NK-92 (cell line): ENCODE data around the gene RAB6A.

Experiments used
- DNase-seq: peaks from one replicate; lab custom pipeline; 2025; ENCODE audit not compliant: unreplicated experiment; lab: John Stamatoyannopoulos, UW

Gene RAB6A

DNA sequence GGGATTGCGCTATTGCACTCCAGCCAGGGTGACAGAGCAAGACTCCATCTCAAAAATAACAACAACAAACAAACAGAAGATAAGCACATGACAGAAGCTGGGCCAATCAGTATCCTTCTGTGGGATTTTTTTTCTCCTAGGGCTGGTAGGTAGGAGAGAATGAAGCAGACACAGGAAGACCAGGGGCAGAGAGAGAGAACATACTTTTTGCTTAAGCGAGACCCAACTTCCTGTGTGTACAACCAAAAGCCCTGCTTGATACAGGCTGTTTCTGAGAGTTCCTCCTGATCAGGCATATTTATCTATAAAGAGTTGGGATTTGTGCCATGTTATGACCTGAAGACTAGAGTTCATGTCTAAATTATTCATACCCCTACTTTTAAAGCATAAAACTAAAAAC is 126.9 kb downstream of the RAB6A start:
- DNase-seq, result no peak

DNA sequence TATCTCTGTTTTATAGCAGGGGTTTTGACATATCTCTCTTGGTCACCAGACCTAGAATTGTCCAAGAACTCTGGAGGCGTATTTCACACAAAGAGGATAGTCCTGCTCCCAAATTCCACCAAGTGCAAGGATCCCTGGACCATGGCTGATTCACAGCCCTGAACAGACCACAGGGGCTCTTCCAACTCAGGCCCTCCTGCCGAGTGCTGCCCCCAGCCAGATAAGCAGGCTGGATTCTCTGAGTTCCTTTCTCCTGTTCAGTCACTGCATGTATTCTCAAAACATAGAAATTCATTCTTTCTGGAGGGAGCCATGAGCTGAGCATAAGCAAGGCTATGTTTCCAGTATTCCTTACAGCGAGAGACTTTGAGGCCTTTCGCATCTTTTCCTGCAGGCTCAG is 127.9 kb downstream of the RAB6A start:
- no peak for DNase-seq

DNA sequence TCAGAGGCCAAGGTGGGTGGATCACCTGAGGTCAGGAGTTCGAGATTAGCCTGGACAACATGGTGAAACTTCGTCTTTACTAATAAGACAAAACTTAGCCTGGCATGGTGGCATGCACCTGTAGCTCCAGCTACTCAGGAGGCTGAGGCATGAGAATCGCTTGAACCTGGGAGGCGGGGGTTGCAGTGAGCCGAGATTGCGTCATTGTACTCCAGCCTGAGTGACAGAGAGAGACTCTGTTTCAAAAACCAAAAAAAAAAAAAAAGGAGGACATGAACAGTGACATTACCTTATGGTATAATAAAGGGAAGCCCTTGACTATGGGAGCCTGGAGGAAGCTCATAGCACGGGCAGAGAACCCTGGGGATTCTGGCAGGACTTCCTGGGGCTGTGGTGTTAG is 131.0 kb downstream of the RAB6A start:
- DNase-seq, result no peak

DNA sequence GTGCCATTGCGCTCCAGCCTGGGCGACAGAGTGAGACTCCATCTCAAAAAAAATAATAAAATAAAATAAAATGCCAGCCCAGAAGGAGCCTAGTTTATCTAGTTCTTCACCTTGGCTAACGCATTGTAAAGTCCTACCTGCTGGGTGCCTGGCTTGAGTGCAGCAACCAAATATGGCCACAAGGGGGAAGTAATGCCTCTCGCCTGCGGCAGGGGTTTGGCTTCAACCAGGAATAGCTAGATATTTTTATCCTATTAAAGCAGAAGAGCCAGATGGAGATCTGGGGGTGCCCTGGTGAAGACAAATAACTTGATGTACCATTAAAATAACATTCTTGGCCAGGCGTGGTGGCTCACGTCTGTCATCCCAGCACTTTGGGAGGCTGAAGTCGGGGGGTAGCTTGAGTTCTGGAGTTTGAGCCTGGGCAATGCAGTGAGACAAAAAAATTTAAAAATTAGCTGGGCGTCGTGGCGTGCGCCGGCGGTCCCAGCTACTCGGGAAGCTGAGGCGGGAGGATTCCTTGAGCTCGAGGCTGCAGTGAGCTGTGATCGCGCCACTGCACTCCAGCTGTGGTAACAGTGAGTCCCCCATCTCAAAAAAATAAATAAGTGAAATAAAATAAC is 135.1 kb downstream of the RAB6A start:
- no peak for DNase-seq
